GM19397 (cell line): Measurements from ENCODE around the gene TRPM2.

Experiments
- ATAC-seq: cut with Tn5 transposase; IDR thresholded peaks from one replicate; pipeline ENCODE4 v1.9.1; 2021; ENCODE audit warnings: mild to moderate bottlenecking, moderate library complexity; ENCODE audit not compliant: unreplicated experiment

TRPM2 gene

GRCh38 chr21:44370786-44371410, 17.5 kb downstream of the TRPM2 start:
- ATAC-seq: no peak

GRCh38 chr21:44371596-44371995, 18.2 kb downstream of the TRPM2 start:
- ATAC-seq: no peak

GRCh38 chr21:44372616-44373015, 19.2 kb downstream of the TRPM2 start:
- ATAC-seq: no peak

- ATAC-seq: no peak
Observed at GRCh38 chr21:44374601-44375280, 21.3 kb downstream of the TRPM2 start.

GRCh38 chr21:44375281-44375651, 21.8 kb downstream of the TRPM2 start:
- ATAC-seq: no peak

GRCh38 chr21:44375761-44376241, 22.4 kb downstream of the TRPM2 start:
- ATAC-seq: no peak

- no peak for ATAC-seq
Observed at GRCh38 chr21:44376606-44377005, 23.2 kb downstream of the TRPM2 start.

- ATAC-seq: no peak
Observed at GRCh38 chr21:44377201-44377921, 23.9 kb downstream of the TRPM2 start.

GRCh38 chr21:44377922-44378645, 24.7 kb downstream of the TRPM2 start:
- no peak for ATAC-seq

GRCh38 chr21:44378646-44379514, 25.5 kb downstream of the TRPM2 start:
- ATAC-seq: no peak

GRCh38 chr21:44379515-44379848, 26.1 kb downstream of the TRPM2 start:
- ATAC-seq: no peak

GRCh38 chr21:44379991-44380865, 26.8 kb downstream of the TRPM2 start:
- no peak for ATAC-seq

GRCh38 chr21:44380876-44381275, 27.5 kb downstream of the TRPM2 start:
- ATAC-seq: no peak

- ATAC-seq: no peak
Observed at GRCh38 chr21:44381874-44382273, 28.5 kb downstream of the TRPM2 start.

- ATAC-seq: no peak
Observed at GRCh38 chr21:44382536-44382935, 29.1 kb downstream of the TRPM2 start.

GRCh38 chr21:44383216-44383615, 29.8 kb downstream of the TRPM2 start:
- ATAC-seq: no peak

GRCh38 chr21:44384968-44385367, 31.5 kb downstream of the TRPM2 start:
- ATAC-seq: no peak

GRCh38 chr21:44389335-44389734, 35.9 kb downstream of the TRPM2 start:
- no peak for ATAC-seq

GRCh38 chr21:44390886-44391285, 37.5 kb downstream of the TRPM2 start:
- no peak for ATAC-seq
